ENCODE measurements around the gene MLH3. TPM values are rescaled to one million over a fixed set of nuclear protein-coding genes. Genes with fewer than 3 reads are reported as not detected.

Gene MLH3
- polyA plus RNA-seq, 3 donors: 3.4 to 6.3 (median 5.1) TPM

- Histone ChIP-seq H3K9me3 (replicated peaks in 1 of 2; ENCODE audit: control insufficient read depth in 1 of 2, insufficient read depth in 1 of 2, low read length in 2 of 2) (no peaks in the 10 kb centered on the region), H3K9ac (ENCODE audit: insufficient read depth, low read length, poor library complexity, severe bottlenecking) (no peak overlapping the region), H3K4me3 (replicated peaks in 1 of 3; ENCODE audit: low read depth in 2 of 3, low read length in 3 of 3) (no peak overlapping the region), H2AFZ (ENCODE audit: insufficient read depth, low read depth, low read length, poor library complexity, severe bottlenecking) (no peak overlapping the region), H3K79me2 (ENCODE audit: insufficient read depth, low read length) (no peaks in the 10 kb centered on the region), H3K27me3 (ENCODE audit: control insufficient read depth in 2 of 2, insufficient read depth in 2 of 2, low read length in 2 of 2) (no peaks in the 10 kb centered on the region), H3K4me1 (ENCODE audit: control insufficient read depth in 1 of 2, insufficient read depth in 2 of 2, low read length in 2 of 2) (no peaks in the 10 kb centered on the region), H3K36me3 (replicated peaks in 1 of 2; ENCODE audit: control insufficient read depth in 1 of 2, insufficient read depth in 2 of 2, low read length in 2 of 2) (peaks cover 69 to 78% of the 10 kb centered on the region in 2 donors), H3K27ac (ENCODE audit: low read depth in 1 of 2, low read length in 2 of 2) (no peak overlapping the region), H4K20me1 (ENCODE audit: insufficient read depth, low read length) (peaks cover under 1% of the 10 kb centered on the region), H3K4me2 (replicated peaks; ENCODE audit: extremely low read depth, low read length, poor library complexity, severe bottlenecking) (no peak overlapping the region)
- peaks cover 65 to 80% of the 10 kb centered on the region in 2 donors for H3K36me3 Mint-ChIP-seq
- DNase-seq: no peak
- TF ChIP-seq, protein P1, sequence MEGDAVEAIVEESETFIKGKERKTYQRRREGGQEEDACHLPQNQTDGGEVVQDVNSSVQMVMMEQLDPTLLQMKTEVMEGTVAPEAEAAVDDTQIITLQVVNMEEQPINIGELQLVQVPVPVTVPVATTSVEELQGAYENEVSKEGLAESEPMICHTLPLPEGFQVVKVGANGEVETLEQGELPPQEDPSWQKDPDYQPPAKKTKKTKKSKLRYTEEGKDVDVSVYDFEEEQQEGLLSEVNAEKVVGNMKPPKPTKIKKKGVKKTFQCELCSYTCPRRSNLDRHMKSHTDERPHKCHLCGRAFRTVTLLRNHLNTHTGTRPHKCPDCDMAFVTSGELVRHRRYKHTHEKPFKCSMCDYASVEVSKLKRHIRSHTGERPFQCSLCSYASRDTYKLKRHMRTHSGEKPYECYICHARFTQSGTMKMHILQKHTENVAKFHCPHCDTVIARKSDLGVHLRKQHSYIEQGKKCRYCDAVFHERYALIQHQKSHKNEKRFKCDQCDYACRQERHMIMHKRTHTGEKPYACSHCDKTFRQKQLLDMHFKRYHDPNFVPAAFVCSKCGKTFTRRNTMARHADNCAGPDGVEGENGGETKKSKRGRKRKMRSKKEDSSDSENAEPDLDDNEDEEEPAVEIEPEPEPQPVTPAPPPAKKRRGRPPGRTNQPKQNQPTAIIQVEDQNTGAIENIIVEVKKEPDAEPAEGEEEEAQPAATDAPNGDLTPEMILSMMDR (IDR thresholded peaks at IDR 0.05): no peak
- intact Hi-C loops (cut with micrococcal nuclease): loop anchor here in 1 of 2 donors (10.0 kb wide), 1 partner anchor 218 kb away; no protein-coding TSS in a partner anchor
- no peaks in the 10 kb centered on the region for H3K9me3 Mint-ChIP-seq
- WGBS (ENCODE audit: insufficient coverage): no CpG with 5 or more reads among the region's 1 CpG
- H3K4me1 Mint-ChIP-seq: no peaks in the 10 kb centered on the region
- no peak overlapping the region for H3K4me3 Mint-ChIP-seq
- H3K27ac Mint-ChIP-seq: no peak overlapping the region
- no peaks in the 10 kb centered on the region for H3K27me3 Mint-ChIP-seq (ENCODE audit: low read depth in 3 of 3)
Measured at GRCh38 chr14:75083271-75083670, 32.0 kb upstream of the MLH3 start.

DNA sequence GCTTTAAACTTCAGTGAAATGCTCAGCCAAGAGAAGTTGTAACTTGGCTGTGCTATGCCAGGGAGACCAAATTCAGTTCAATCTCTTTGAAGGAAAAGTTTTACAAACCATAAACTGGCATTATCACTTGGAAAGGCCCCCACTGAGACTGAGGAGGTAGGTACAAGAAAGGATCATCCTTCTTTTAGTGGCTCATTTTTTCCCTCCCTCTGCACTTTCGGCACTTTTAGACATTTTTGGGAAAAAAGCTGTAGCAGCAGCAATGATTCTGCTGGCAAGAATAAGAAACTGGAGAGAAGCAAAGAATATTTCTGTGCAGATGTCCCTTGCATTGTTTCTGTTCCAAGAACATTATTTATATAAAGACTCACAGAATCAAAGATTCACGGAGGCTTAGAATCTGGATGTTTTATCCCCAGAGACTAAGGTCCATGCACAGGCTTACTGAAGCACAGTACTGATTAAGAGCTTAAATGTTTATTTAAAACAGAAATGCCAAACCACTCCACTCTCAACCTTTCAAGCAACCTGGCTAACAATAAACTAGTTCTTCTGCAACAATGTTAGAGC, 30.5 kb upstream of the MLH3 start:
- H3K36me3 Mint-ChIP-seq: peaks cover 53 to 69% of the 10 kb centered on the region in 2 donors
- Histone ChIP-seq H3K27me3 (ENCODE audit: control insufficient read depth in 2 of 2, insufficient read depth in 2 of 2, low read length in 2 of 2) (no peaks in the 10 kb centered on the region), H3K36me3 (replicated peaks in 1 of 2; ENCODE audit: control insufficient read depth in 1 of 2, insufficient read depth in 2 of 2, low read length in 2 of 2) (peaks cover 56 to 68% of the 10 kb centered on the region in 2 donors), H3K9me3 (replicated peaks in 1 of 2; ENCODE audit: control insufficient read depth in 1 of 2, insufficient read depth in 1 of 2, low read length in 2 of 2) (no peaks in the 10 kb centered on the region), H3K79me2 (ENCODE audit: insufficient read depth, low read length) (no peaks in the 10 kb centered on the region), H3K4me1 (ENCODE audit: control insufficient read depth in 1 of 2, insufficient read depth in 2 of 2, low read length in 2 of 2) (no peaks in the 10 kb centered on the region), H4K20me1 (ENCODE audit: insufficient read depth, low read length) (no peaks in the 10 kb centered on the region), H3K27ac (ENCODE audit: low read depth in 1 of 2, low read length in 2 of 2) (no peak overlapping the region), H3K4me2 (replicated peaks; ENCODE audit: extremely low read depth, low read length, poor library complexity, severe bottlenecking) (no peak overlapping the region), H2AFZ (ENCODE audit: insufficient read depth, low read depth, low read length, poor library complexity, severe bottlenecking) (no peak overlapping the region), H3K4me3 (replicated peaks in 1 of 3; ENCODE audit: low read depth in 2 of 3, low read length in 3 of 3) (no peak overlapping the region), H3K9ac (ENCODE audit: insufficient read depth, low read length, poor library complexity, severe bottlenecking) (no peak overlapping the region)
- no peaks in the 10 kb centered on the region for H3K4me1 Mint-ChIP-seq
- no peaks in the 10 kb centered on the region for H3K9me3 Mint-ChIP-seq
- no peak for DNase-seq
- no peaks in the 10 kb centered on the region for H3K27me3 Mint-ChIP-seq (ENCODE audit: low read depth in 3 of 3)
- TF ChIP-seq, protein P1 (IDR thresholded peaks at IDR 0.05): no peak
- WGBS (ENCODE audit: insufficient coverage): no CpG with 5 or more reads among the region's 2 CpGs
- intact Hi-C loops (cut with micrococcal nuclease): loop anchor here in 1 of 2 donors (10.0 kb wide), 1 partner anchor 217 kb away; no protein-coding TSS in a partner anchor
- no peak overlapping the region for H3K4me3 Mint-ChIP-seq
- no peak overlapping the region for H3K27ac Mint-ChIP-seq

Data from CD14-positive monocyte (primary cell).